HepG2 (cell line): ENCODE measurements around the gene ZNF888. TPM values are rescaled to one million over a fixed set of nuclear protein-coding genes. Genes with fewer than 3 reads are reported as not detected.

ENCODE experiments used
- ATAC-seq: fragments of 200-7000 bp; cut with Tn5 transposase; 3 replicates; pipeline ENCODE4 v1.9.1; 2020; ENCODE audit warnings: mild to moderate bottlenecking, moderate library complexity
- BruUV-seq: library from RNA; stranded (reverse); fragments of 400-500 nt; replicated peaks from 2 replicates; lab custom pipeline; 2021; lab: Mats Ljungman, UMichigan
- CTCF ChIA-PET: fragments of 300-600 bp; formaldehyde crosslinking; extraction: SDS; loops from one replicate; lab custom pipeline; 2021; ENCODE audit warnings: low total read pairs, inconsistent platforms, low intra/inter-chr PET ratio; lab: Yijun Ruan, JAX
- POLR2A ChIA-PET: fragments of 350-600 bp; sonication (Branson Sonifier 250); formaldehyde crosslinking; loops from one replicate; lab custom pipeline; 2020; ENCODE audit warnings: antibody characterized with exemption, inconsistent platforms; lab: Yijun Ruan, JAX
- DNase-seq: peaks from one replicate; pipeline ENCODE4 v3.0.0-alpha.2; 2015; ENCODE audit warnings: low spot score
- FAIRE-seq: peaks from 3 replicates; lab custom pipeline; 2011; peaks lifted over from hg19 to GRCh38; lab: Jason Lieb, UNC
- H2AFZ ChIP-seq: one replicate; pipeline ENCODE4 v1.6.1; 2011; ENCODE audit warnings: low read length, inconsistent platforms
- H3K27ac ChIP-seq: fragments of 300-600 bp; 3 replicates; pipeline ENCODE4 v1.8.0; 2011; ENCODE audit warnings: mixed run types, mild to moderate bottlenecking, mixed read lengths, low read length, inconsistent platforms; ENCODE audit not compliant: insufficient read depth; ENCODE audit errors: extremely low read length
- H3K27me3 ChIP-seq, 2 experiments: fragments of 200-600 bp in 1 of 2; 2 replicates in 1 of 2; 3 replicates in 1 of 2; pipeline versions ENCODE4 v1.6.0 to v1.8.0; 2011; ENCODE audit warnings: low read length in 2 of 2, mild to moderate bottlenecking in 2 of 2, moderate library complexity in 2 of 2, inconsistent platforms in 1 of 2; ENCODE audit not compliant: insufficient read depth in 2 of 2, control insufficient read depth in 1 of 2
- H3K36me3 ChIP-seq, 2 experiments: fragments of 200-600 bp in 1 of 2; replicated peaks in 1 of 2; 2 replicates in 1 of 2; 3 replicates in 1 of 2; pipeline versions ENCODE4 v1.5.1 to v1.8.0; 2011; ENCODE audit warnings: low read length in 2 of 2, inconsistent platforms in 1 of 2; ENCODE audit not compliant: insufficient read depth in 2 of 2, control insufficient read depth in 1 of 2
- H3K4me1 ChIP-seq: 2 replicates; pipeline ENCODE4 v1.5.1; 2012; ENCODE audit warnings: low read length, inconsistent platforms; ENCODE audit not compliant: insufficient read depth
- H3K4me2 ChIP-seq: 2 replicates; pipeline ENCODE4 v1.6.0; 2011; ENCODE audit warnings: low read depth, low read length, inconsistent platforms
- H3K4me3 ChIP-seq, 3 experiments: fragments of 200-600 bp in 1 of 3; sonication (generic), shearing (Covaris generic) in 1 of 3; replicated peaks in 1 of 3; 2 replicates each; pipeline ENCODE4 v1.5.1; 2011 to 2016; ENCODE audit warnings: low read length in 3 of 3, inconsistent platforms in 2 of 3, low read depth in 2 of 3, mild to moderate bottlenecking in 2 of 3, control low read depth in 1 of 3, mixed read lengths in 1 of 3; ENCODE audit not compliant: insufficient read depth in 1 of 3
- H3K79me2 ChIP-seq: one replicate; pipeline ENCODE4 v1.6.1; 2011; ENCODE audit warnings: low read length, inconsistent platforms; ENCODE audit not compliant: insufficient read depth
- H3K9ac ChIP-seq: 2 replicates; pipeline ENCODE4 v1.6.0; 2011; ENCODE audit warnings: mild to moderate bottlenecking, low read depth, low read length, inconsistent platforms; ENCODE audit not compliant: insufficient read depth
- H3K9me3 ChIP-seq: 2 replicates; pipeline ENCODE4 v1.5.1; 2012; ENCODE audit warnings: mild to moderate bottlenecking, low read length
- H4K20me1 ChIP-seq: 2 replicates; pipeline ENCODE4 v1.6.0; 2011; ENCODE audit warnings: inconsistent platforms, mild to moderate bottlenecking, low read length, moderate library complexity; ENCODE audit not compliant: insufficient read depth
- GFI1 ChIP-seq: sonication (generic); formaldehyde crosslinking; IDR thresholded peaks from 2 replicates; pipeline ENCODE4 v1.5.0; 2020; ENCODE audit warnings: missing genetic modification reagents, mild to moderate bottlenecking, borderline replicate concordance
- HNRNPLL ChIP-seq: fragments of 200-400 bp; formaldehyde crosslinking; IDR thresholded peaks from 2 replicates; pipeline ENCODE4 v1.6.1; 2017; ENCODE audit warnings: mild to moderate bottlenecking, low read depth, low read length; ENCODE audit not compliant: poor library complexity, severe bottlenecking
- KLF16 ChIP-seq, 2 experiments: sonication (generic) in 1 of 2; formaldehyde crosslinking in 1 of 2; IDR thresholded peaks; 2 replicates each; pipeline versions ENCODE4 v1.6.1 to v1.8.0; 2016 to 2023; ENCODE audit warnings: missing genetic modification reagents in 2 of 2, missing compliant biosample characterization in 1 of 2
- MEF2D ChIP-seq: sonication (generic); formaldehyde crosslinking; IDR thresholded peaks from 2 replicates; pipeline ENCODE4 v1.5.1; 2020; ENCODE audit warnings: mild to moderate bottlenecking, missing genetic modification reagents
- TEAD2 ChIP-seq: sonication (generic); formaldehyde crosslinking; IDR thresholded peaks from 2 replicates; pipeline ENCODE4 v1.9.0; 2021; ENCODE audit warnings: missing genetic modification reagents
- TGIF2 ChIP-seq: IDR thresholded peaks from 2 replicates; pipeline ENCODE4 v1.6.1; 2016; ENCODE audit warnings: control low read depth, missing compliant biosample characterization
- ZNF33A ChIP-seq: sonication (generic); formaldehyde crosslinking; IDR thresholded peaks from 2 replicates; pipeline ENCODE4 v1.5.1; 2020; ENCODE audit warnings: missing genetic modification reagents, mild to moderate bottlenecking, moderate library complexity, borderline replicate concordance
- ZNF557 ChIP-seq: sonication (generic); formaldehyde crosslinking; IDR thresholded peaks from 2 replicates; pipeline ENCODE4 v1.4.0; 2020; ENCODE audit warnings: missing genetic modification reagents
- WGBS: methylation state at CpG from one replicate; pipeline ENCODE4 v1.1.6; 2017; ENCODE audit warnings: low lambda C conversion rate; 5-methylcytosine and 5-hydroxymethylcytosine counted together
- in situ Hi-C: cut with HindIII; loops from 2 replicates; pipeline ENCODE4 v1.10.0; 2017; ENCODE audit warnings: low pct_unique_long_range_greater_than_20kb; ENCODE audit not compliant: extremely low pct_ligation_motif_present
- intact Hi-C: fragments of 100-400 bp; cut with micrococcal nuclease; formaldehyde crosslinking; loops from one replicate; pipeline ENCODE4 v1.10.0; 2022; ENCODE audit not compliant: unreplicated experiment
- polyA plus RNA-seq, 8 experiments: library from polyadenylated mRNA; depleted of rRNA in 3 of 8; stranded (reverse) in 7 of 8; unstranded in 1 of 8; fragments of >200 nt; fragmentation: Illumina TruSeq in 4 of 8; extraction: Trizol in 4 of 8; gene quantifications; 2 replicates each; pipeline versions ENCODE4 v1.2.1 to v1.2.3, GENCODE V29; 2011 to 2016; ENCODE audit warnings: low read depth in 4 of 8, missing spikeins in 1 of 8, mixed read lengths in 1 of 8; ENCODE audit not compliant: insufficient read depth in 1 of 8
- total RNA-seq, 5 experiments: library from RNA; depleted of rRNA; stranded (reverse); fragments of >200 nt; fragmentation: Illumina TruSeq; extraction: Trizol; gene quantifications; 2 replicates each; pipeline ENCODE4 v1.2.3, GENCODE V29; 2016; ENCODE audit warnings: low read depth in 1 of 5
- TF ChIP-seq, protein P1 (sequence below): sonication (generic); formaldehyde crosslinking; IDR thresholded peaks from 2 replicates; pipeline ENCODE4 v1.5.0; 2020; ENCODE audit warnings: mild to moderate bottlenecking, missing genetic modification reagents
- TF ChIP-seq, protein P2 (sequence below): sonication (generic); formaldehyde crosslinking; IDR thresholded peaks from 2 replicates; pipeline ENCODE4 v1.4.0; 2020; ENCODE audit warnings: low read depth, mild to moderate bottlenecking, missing genetic modification reagents
- TF ChIP-seq, protein P3 (sequence below): sonication (generic); formaldehyde crosslinking; IDR thresholded peaks from 2 replicates; pipeline ENCODE4 v1.5.0; 2020; ENCODE audit warnings: missing genetic modification reagents
- TF ChIP-seq, protein P4 (sequence below): sonication (generic); formaldehyde crosslinking; IDR thresholded peaks from 2 replicates; pipeline ENCODE4 v1.4.0; 2020; ENCODE audit warnings: missing genetic modification reagents, borderline replicate concordance
- TF ChIP-seq, protein P5 (sequence below): sonication (generic); formaldehyde crosslinking; IDR thresholded peaks from 2 replicates; pipeline ENCODE4 v1.5.0; 2020; ENCODE audit warnings: missing genetic modification reagents, mild to moderate bottlenecking, borderline replicate concordance

ZNF888 gene
- total and polyA plus RNA-seq, 2 of the 13 experiments (the other 11 are each of a cell fraction or from before 2014, with no cell fraction given): 1.7 to 7.6 TPM

DNA sequence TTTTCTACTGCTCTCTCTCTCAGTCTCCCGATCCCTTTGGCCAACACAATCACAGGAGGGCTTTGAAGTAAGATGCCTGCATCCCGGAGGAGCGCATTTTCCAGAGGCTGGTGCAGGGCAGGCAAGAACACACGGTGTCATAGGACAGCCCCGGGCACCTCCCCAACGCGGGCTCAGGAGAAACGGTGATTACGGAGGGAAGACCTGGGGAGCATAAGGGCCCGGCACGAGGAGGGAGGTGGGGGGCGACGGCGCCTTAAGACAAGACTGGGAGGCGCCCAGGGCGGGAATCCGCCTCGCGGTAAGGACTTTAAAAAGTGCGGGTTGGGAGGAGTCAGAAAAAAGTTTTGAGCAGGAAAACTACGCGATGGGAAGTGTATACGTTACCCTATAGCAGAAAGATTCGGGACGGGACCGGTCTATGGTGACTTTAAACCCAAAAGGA lies 18.7 kb upstream of the ZNF888 start:
- H3K9me3 ChIP-seq: no peaks in the 10 kb centered on the region; the same call in 1 of the 2 replicates
- peak overlapping the region; percentile 81 for H3K4me2 ChIP-seq
- H2AFZ ChIP-seq: peak overlapping the region; percentile 27
- no peaks in the 10 kb centered on the region for H3K36me3 ChIP-seq
- POLR2A ChIA-PET: no interaction called here
- intact Hi-C loops: no loop called here
- H3K27me3 ChIP-seq: no peaks in the 10 kb centered on the region; a peak in 2 of 5 replicates
- peak overlapping the region; percentile 75 to 89 (median 79) for H3K4me3 ChIP-seq
- ATAC-seq (peak; percentile 52), DNase-seq (no peak), FAIRE-seq (no peak)
- H3K4me1 ChIP-seq: peaks cover 50% of the 10 kb centered on the region
- CTCF ChIA-PET: no interaction called here
- H3K27ac ChIP-seq: peak overlapping the region; percentile 81
- H3K79me2 ChIP-seq: peaks cover 8% of the 10 kb centered on the region
- TSS peak; percentile 84 for BruUV-seq
- in situ Hi-C loops: no loop called here
- H4K20me1 ChIP-seq: no peaks in the 10 kb centered on the region
- H3K9ac ChIP-seq: peak overlapping the region; percentile 91
- WGBS: 1% methylated on average over 26 of the region's 26 CpGs
- TF ChIP-seq, protein P1, sequence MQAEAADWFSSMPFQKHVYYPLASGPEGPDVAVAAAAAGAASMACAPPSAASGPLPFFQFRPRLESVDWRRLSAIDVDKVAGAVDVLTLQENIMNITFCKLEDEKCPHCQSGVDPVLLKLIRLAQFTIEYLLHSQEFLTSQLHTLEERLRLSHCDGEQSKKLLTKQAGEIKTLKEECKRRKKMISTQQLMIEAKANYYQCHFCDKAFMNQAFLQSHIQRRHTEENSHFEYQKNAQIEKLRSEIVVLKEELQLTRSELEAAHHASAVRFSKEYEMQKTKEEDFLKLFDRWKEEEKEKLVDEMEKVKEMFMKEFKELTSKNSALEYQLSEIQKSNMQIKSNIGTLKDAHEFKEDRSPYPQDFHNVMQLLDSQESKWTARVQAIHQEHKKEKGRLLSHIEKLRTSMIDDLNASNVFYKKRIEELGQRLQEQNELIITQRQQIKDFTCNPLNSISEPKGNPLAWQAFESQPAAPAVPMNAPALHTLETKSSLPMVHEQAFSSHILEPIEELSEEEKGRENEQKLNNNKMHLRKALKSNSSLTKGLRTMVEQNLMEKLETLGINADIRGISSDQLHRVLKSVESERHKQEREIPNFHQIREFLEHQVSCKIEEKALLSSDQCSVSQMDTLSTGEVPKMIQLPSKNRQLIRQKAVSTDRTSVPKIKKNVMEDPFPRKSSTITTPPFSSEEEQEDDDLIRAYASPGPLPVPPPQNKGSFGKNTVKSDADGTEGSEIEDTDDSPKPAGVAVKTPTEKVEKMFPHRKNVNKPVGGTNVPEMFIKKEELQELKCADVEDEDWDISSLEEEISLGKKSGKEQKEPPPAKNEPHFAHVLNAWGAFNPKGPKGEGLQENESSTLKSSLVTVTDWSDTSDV: no peak
- TF ChIP-seq HNRNPLL (peak; percentile 10), ZNF557 (0 out of 2 replicates have a peak, but pooled peaks have one; percentile 50), TGIF2 (CRISPR knock-in tag) (0 out of 2 replicates have a peak, but pooled peaks have one; percentile 9), GFI1 (CRISPR knock-in tag) (0 out of 2 replicates have a peak, but pooled peaks have one; percentile 29), TEAD2 (CRISPR knock-in tag) (no peak), ZNF33A (CRISPR knock-in tag) (no peak), MEF2D (CRISPR knock-in tag) (0 out of 2 replicates have a peak, but pooled peaks have one; percentile 3), KLF16 (CRISPR knock-in tag; IDR thresholded peaks at IDR 0.05) (0 out of 4 replicates have a peak, but pooled peaks of 1 of the 2 experiments have one; percentile 14)
- TF ChIP-seq, protein P2, sequence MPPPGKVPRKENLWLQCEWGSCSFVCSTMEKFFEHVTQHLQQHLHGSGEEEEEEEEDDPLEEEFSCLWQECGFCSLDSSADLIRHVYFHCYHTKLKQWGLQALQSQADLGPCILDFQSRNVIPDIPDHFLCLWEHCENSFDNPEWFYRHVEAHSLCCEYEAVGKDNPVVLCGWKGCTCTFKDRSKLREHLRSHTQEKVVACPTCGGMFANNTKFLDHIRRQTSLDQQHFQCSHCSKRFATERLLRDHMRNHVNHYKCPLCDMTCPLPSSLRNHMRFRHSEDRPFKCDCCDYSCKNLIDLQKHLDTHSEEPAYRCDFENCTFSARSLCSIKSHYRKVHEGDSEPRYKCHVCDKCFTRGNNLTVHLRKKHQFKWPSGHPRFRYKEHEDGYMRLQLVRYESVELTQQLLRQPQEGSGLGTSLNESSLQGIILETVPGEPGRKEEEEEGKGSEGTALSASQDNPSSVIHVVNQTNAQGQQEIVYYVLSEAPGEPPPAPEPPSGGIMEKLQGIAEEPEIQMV (CRISPR knock-in tag): no peak
- TF ChIP-seq, protein P3, sequence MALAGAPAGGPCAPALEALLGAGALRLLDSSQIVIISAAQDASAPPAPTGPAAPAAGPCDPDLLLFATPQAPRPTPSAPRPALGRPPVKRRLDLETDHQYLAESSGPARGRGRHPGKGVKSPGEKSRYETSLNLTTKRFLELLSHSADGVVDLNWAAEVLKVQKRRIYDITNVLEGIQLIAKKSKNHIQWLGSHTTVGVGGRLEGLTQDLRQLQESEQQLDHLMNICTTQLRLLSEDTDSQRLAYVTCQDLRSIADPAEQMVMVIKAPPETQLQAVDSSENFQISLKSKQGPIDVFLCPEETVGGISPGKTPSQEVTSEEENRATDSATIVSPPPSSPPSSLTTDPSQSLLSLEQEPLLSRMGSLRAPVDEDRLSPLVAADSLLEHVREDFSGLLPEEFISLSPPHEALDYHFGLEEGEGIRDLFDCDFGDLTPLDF (CRISPR knock-in tag): 0 out of 2 replicates have a peak, but pooled peaks have one; percentile 13
- TF ChIP-seq, protein P4, sequence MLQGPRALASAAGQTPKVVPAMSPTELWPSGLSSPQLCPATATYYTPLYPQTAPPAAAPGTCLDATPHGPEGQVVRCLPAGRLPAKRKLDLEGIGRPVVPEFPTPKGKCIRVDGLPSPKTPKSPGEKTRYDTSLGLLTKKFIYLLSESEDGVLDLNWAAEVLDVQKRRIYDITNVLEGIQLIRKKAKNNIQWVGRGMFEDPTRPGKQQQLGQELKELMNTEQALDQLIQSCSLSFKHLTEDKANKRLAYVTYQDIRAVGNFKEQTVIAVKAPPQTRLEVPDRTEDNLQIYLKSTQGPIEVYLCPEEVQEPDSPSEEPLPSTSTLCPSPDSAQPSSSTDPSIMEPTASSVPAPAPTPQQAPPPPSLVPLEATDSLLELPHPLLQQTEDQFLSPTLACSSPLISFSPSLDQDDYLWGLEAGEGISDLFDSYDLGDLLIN: no peak
- TF ChIP-seq, protein P5, sequence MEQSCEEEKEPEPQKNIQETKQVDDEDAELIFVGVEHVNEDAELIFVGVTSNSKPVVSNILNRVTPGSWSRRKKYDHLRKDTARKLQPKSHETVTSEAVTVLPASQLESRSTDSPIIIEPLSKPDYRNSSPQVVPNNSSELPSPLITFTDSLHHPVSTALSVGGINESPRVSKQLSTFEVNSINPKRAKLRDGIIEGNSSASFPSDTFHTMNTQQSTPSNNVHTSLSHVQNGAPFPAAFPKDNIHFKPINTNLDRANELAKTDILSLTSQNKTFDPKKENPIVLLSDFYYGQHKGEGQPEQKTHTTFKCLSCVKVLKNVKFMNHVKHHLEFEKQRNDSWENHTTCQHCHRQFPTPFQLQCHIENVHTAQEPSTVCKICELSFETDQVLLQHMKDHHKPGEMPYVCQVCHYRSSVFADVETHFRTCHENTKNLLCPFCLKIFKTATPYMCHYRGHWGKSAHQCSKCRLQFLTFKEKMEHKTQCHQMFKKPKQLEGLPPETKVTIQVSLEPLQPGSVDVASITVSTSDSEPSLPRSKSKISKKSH: peak; percentile 19; the same call in 1 of the 2 replicates
